Measurements from ENCODE around the gene MBD3L1.

MBD3L1 gene

GRCh38 chr19:8880868-8881488 is 48.8 kb downstream of the MBD3L1 start:
- DNase-seq (ENCODE audit: low read depth in 2 of 2): no peak

GRCh38 chr19:8881512-8881911 is 49.3 kb downstream of the MBD3L1 start:
- DNase-seq (ENCODE audit: low read depth in 2 of 2): no peak

- DNase-seq (ENCODE audit: low read depth in 2 of 2): no peak
Measured at GRCh38 chr19:8884416-8884815, 52.2 kb downstream of the MBD3L1 start.

GRCh38 chr19:8887364-8887763 is 55.2 kb downstream of the MBD3L1 start:
- no peak for DNase-seq (ENCODE audit: low read depth in 2 of 2)

GRCh38 chr19:8890260-8890659 is 58.1 kb downstream of the MBD3L1 start:
- no peak for DNase-seq (ENCODE audit: low read depth in 2 of 2)
